Stimulated activated CD4-positive, alpha-beta T cell treated with anti-CD3 and anti-CD28 coated beads, Interleukin-2, amount 100 ng/mL, for 4 hours (primary cell): Measurements from ENCODE around the gene NME2.
"Not testable (repeated sequence)": the region's sequence is repeated elsewhere in the genome, so short reads cannot be mapped to it uniquely, and the experiment has no call there.

ENCODE experiments used
- DNase-seq: peaks from one replicate; pipeline ENCODE4 v3.0.0-alpha.2; 2020; ENCODE audit warnings: low read depth

Gene NME2

DNA sequence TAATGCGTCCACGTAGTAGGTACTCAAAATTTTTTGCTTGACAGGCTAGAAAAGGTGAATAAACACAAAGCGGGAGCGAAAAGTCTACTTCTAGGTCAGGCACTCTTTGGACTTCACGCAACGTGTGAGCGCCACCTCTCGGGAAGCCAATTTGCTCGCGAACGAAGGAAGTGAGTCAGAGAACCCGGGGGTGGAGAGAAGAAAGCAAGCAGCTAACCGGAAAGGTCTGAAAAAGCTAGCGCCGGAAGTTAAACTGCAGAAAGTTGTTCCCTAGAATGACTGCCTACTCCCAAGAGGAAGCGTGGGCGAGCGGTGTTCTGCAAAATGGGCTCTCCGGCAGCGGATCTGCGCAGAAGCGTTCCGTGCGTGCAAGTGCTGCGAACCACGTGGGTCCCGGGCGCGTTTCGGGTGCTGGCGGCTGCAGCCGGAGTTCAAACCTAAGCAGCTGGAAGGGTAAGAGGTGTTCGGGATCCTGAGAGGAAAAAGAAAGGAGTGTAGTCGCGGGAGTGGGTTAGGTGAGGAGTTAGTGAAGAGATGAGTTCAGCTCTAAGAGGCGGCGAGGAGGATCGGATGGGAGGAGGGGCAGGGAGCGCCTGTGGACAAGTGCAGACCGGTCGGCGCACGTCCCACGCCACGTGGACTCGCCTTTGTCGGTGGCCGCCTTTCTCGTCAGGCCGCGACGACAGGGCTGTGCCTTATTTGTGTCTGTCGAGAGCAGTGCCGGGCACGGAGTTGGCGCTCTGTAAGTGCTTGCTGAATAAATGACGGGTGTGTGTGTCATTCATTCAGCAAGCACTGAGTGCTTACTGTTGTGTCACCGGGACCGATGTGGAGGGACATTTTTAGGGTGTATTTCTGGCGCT is 12.8 kb upstream of the NME2 start, which contains the start of gene NME1:
NME1 (plus strand) TSS at position 350 of the 863 bp plus-strand sequence. CDS start 2,096 bp downstream, outside the sequence.
- DNase-seq: peak; percentile 96

DNA sequence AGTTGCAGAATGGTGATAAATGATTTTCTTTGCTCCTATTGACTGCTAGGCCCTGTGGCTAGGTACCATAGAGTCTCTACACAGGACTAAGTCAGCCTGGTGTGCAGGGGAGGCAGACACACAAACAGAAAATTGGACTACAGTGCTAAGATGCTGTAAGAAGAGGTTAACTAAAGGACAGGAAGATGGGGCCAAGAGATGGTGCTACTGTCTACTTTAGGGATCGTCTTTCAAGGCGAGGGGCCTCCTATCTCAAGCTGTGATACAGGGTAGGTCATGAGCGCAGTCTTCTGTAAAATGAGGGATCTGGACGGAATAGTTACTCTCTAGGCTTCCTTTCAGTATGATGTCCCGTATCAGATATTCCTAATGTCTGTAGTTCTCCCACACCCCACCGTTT is 12.0 kb upstream of the NME2 start:
- no peak for DNase-seq

DNA sequence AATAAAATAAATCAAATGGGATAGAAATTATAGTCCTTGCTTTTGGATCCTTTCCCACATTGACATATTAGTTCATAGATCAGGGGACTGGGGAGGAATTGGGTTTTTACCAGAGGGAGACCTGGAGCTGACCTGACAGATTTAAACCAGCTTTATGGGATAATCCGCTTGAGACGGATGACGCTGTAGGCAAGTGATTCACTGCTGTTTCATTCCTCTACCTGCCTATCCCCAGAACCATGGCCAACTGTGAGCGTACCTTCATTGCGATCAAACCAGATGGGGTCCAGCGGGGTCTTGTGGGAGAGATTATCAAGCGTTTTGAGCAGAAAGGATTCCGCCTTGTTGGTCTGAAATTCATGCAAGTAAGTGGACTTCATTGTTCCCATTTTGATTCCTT is 10.8 kb upstream of the NME2 start:
- no peak for DNase-seq

DNA sequence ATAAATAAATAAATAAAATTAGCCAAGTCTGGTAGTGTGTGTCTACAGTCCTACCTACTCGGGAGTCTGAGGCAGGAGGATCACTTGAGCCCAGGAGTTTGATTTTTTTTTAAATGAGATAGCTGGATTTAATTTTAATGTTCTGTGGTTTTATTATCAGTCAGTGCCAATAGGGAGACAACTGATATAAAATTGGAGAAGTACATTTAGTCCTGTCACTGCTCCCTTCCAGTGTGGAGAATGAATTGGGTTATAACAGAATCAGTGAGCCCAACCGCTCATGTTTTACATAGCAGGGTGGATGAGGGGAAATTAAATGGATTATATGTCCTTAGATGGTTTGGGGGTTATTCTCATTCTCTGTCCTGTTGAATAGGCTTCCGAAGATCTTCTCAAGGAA is 6.6 kb upstream of the NME2 start:
- no peak for DNase-seq

DNA sequence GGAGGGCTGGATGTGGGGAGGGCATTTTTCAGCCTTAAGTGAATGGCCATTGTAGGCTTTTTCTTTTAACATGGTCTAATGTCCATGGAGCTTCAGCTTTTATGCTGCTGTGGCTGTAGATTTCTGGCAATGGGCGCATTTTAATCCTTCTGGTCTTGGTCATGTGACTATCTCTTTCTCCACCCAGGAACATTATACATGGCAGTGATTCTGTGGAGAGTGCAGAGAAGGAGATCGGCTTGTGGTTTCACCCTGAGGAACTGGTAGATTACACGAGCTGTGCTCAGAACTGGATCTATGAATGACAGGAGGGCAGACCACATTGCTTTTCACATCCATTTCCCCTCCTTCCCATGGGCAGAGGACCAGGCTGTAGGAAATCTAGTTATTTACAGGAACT is 4.7 kb upstream of the NME2 start:
- DNase-seq: no peak

DNA sequence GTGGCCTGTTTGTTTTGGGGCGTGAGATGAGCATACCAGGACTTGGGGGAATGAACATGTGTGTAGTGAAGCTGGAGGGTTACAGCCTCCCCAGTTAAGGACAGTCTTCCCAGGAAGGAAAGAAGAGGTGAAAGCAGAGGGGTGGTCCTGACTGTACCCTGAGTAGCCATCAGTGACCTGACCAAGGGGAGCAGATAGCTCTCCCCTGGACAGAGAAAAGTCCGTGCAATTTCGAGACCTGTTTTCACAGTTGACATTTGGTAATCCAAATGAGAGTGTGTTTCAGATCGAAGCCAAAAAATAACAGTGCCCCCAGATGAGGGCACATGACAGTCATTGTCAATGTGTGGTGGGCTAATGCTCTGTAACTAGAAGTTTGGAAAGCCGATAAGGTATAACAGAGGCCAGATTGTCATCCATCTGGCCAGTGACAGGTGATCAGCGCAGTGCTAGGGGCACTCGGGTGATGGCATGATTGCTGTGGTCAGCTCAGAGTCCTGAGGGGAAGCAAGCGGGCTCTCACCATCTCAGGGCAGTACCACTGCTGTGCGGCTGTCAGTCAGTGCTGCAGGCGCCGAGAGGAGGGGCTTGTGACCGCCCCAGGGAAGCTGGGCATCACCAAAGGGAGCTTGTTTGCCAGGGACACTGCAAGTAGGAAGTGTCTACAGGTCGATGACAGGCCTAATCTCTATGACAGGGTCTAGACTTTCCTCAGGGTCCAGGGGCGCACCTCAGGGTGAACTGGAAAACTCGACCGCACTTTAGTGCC is 1.1 kb upstream of the NME2 start:
- DNase-seq: no peak

DNA sequence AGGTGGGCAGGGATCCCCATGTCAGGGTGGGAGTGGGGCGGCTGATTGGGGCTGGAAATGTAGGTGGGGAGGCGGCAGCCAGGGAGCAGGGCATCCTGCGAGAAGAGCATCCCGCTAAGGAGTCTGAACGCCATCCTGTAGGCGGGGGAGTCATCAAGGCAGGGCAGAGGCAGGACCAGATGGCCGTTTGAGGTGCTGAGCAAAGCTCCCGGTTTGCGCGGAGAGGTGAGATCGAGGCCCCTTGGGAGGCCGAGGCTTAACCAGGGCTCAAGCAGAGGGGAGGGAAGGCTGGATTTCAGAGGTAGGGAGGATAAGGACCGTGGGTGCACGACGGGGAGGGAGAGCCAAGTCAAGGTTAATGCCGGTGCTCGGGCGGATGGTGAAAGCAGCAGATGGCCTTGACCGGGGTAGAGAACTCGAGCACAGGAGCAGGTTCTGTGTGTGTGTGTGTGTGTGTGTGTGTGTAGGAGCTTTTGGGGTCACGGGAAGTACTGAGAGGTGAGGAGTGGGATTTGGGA is 472 bp upstream of the NME2 start:
- DNase-seq: peak; percentile 7

DNA sequence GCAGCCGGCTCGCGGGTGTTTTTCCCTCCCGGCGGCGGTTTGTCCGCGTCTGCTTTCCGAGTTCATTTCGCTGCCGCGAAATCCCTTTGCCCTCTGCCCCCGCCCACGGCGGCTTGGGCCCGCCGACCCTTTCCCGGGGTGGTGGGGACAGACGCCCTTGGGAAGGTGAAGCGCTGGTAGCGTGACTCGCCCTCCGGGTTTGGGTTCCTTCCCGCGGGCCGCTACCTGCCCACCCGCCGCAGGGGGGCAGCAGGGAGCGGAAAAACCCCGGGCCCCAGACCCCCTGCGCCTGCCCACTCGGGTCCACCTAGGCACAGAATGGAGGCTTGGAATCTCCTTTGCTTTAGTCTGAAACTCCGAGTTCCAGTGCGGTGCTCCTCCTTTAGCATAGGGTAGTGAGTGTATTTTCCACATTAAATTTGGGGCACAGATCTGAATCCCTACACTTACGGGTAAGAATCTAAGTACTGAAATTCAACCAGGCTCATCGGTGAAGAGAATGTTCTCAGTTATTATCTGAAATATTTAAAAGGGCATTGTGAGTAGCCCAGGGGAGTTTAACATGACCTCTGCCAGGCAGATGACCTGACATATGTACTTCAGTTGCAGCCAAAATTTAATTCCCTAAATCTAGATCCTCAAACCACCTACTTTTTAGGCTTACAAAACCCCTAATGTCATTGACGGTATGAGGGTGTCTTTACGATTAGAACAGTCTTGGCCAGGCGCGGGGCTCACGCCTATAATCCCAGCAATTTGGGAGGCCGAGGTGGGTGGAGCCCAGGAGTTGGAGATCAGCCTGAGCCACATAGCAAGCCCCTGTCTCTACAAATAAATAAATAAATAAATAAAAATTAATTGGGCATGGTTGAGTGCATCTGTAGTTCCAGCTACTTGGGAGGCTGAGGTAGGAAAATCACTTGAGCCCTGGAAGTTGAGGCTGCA is 1.0 kb downstream of the NME2 start:
- DNase-seq: peak; percentile 62

DNA sequence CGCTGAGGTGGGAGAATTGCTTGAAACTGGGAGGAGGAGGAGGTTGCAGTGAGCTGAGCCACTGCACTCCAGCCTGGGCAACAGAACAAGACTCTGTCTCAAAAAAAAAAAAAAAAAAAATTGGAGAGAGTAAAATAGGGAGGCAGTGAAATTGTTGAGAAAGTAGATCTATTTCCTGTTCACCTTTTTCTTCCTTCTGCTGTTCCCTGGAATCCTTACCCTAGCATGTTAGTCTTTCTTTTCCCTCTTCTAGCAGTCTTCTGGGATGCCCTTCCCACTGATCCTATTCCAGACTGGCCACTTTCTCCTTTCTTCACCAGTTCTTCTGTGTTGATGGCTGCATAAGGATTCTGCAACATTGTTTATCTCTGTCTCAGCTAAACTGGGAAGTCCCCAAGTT is 3.1 kb downstream of the NME2 start:
- DNase-seq: no peak

DNA sequence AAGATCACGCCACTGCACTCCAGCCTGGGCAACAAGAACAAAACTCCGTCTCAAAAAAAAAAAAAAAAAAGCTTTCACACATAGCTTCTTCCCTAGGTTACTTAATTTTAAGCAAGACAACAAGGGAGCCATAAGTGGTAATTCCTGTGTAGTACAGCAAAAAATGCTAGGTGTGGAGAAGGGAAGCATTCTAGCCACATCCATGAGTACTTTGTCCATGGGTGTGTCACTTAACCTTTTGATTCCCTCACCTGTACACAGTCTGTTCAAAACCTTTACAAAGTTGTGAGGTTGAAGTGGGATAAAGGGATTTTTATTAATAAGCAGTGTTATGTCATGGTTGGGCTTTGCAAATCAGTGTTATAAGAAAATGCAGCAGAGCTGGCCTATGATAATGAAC is 4.5 kb downstream of the NME2 start:
- no peak for DNase-seq

DNA sequence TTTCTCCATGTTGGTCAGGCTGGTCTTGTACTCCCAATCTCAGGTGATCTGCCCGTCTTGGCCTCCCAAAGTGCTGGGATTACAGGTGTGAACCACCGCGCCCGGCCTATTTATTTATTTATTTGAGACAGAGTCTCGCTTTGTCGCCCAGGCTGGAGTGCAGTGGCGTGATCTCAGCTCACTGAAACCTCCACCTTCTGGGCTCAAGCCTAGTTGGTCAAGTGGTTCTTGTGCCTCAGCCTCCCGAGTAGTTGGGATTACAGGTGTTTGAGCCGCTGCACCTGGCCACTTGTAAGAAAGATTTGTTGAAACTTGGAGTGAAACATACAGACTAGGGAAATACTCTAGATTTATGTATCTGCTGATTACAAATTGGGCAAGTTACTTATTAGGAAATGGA is 5.8 kb downstream of the NME2 start:
- DNase-seq: not testable (repeated sequence)

DNA sequence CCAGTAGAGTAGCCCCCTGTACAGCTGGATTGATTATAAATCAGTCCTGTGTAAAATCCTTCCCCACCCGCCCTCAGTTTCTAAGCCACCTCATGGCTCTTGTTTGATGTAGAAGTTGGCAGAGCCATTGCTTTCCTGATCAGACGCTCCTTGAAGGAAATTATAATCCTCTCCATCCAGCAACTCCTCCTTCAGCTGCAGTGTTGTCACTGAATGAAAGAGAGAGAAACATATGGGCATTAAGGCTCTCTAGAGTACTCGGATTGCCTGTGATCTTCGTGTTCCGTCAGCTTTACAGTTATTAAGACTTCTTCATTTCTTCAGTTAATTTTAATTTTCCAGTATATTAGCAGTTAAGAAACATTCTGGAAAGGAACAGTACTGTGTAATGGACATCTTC is 14.3 kb downstream of the NME2 start:
- DNase-seq: no peak

DNA sequence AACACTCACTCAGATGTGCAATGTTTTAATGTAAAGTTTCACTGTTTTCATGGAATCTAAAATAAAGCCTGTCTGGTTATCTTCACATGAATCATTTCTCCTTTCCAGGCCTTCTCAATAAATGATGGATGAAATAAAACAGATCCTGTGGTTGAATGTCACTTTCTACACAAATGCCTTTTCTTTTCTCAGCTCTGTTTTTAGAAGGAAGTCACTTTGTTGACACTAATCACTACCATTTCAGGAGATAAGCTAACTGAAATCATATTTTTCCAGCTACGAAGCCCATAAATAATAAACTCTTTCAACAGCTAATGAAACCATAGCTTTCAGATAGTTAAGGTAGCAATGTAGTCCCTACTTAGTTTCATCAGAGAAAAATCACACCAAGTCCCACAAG is 17.9 kb downstream of the NME2 start:
- DNase-seq: no peak

DNA sequence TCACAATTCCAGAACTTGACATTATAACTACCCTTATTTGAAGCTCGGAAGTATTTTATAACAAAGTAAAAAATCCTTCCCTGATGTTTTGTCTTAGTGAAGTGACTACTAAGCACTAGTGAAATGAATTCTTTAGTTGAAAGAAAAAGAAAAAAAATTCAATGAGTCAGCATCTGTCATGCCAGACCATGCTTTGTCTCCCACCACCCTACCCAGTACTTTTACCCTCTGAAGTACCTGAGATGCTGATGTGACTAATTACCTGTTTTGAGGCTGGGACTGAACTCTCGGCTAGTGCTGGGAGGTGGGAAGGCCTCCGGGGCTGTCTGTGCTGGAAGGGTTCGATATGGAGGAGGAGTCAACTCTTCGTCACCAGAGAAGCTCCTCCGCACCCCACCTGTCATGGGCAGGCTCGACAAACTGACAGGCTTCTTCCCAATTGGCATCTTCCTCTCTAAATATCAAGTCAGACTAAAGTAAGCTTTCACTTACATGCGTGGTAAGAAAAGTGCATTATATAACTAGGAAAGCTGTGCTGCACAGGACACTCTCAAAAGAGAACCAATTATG is 19.6 kb downstream of the NME2 start:
- DNase-seq: no peak

DNA sequence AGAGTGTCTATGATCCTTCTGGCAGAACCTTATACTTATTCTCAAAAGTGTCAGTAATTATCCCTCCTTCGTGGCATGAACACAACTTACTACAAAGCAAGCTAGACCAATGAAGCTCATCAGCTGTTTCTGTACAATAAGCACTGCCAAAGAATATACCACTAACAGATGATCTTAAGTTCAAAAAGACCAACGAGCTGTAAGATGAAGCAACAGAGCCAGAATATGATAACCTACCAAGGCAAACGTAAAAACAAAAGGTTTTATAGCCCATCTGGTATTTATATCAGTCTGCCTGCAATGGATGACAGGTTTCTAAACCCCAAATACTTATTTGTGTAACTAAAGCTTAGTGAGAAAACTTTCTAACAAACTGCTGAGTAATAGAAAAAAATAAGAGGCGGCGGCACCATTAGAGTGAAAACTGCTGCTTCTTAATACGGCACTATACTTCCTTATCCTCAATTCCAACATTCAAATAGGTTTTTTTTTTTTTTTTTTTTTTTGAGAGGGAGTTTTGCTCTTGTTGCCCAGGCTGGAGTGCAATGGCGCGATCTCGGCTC is 22.1 kb downstream of the NME2 start:
- no peak for DNase-seq

DNA sequence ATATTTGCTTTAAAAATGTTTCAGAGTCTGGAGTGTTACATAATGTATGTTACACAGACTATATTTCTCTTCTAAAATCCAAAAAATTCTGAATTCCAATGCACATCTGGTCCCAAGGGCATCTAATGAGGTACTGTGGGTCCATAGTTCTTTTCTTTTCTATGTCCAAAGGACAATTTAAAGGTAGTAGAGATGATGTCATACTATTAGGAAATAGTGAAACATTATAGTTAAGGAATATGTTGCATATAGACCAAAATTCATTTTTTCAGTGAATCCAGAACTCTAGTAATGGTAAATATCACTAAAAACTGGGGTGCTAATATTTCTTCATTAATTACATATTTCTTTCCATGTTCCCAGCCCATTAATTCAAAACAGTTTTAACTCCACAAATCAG is 23.0 kb downstream of the NME2 start:
- no peak for DNase-seq

DNA sequence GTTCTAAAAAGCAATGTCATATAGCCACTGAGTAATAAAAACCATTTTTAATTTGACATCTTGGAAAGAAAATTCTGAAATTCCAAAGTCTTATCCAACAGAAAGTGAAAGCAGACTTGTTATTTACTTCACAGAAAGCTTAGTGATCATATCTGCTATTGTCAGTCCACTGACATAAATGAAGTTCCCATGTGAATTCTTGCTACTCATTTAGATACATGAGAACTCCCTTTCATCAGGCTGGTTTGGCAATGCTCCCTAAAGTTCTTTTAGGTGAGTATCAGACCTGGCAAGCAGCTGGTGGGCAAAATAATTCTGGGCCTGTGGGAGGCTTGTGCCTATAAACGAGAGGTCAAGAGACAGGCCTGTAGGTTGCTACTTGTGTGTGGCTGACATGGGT is 23.4 kb downstream of the NME2 start:
- no peak for DNase-seq

DNA sequence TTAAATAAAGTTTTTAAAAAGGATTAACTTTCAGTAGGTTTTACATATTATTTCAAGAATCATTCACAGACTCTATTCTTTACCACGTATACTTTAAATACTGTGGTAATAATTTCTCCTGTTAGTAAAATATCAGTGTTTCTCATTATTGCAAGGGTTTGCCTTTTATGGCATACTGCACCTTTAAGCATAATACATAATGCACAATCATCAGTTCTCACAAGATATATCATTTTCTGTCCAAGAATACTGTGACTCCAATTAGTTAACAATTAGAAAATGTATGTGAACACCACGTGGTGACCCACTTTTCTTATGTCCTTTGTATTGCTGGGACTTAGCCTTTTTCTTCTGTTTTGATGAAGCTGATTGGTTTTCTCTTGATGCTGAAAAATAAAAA is 25.7 kb downstream of the NME2 start:
- DNase-seq: no peak

DNA sequence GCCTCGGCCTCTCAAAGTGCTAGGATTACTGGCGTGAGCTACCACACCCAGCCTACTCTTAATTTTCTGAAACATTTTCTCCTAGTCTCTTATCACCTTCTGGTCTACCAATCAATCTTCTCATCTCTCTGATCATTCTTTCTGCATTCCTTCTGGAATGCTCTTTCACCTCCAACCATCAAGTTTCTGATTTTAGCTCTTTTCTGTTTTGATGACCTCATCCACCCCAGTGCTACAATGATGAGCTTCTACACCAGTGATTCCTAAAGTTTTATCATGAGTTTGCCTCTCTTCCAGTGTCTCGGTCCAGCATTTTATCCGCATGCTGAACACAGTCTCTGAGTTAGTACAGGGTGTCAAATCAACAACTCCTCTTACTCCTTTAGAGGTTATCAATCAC is 31.5 kb downstream of the NME2 start:
- DNase-seq: no peak

DNA sequence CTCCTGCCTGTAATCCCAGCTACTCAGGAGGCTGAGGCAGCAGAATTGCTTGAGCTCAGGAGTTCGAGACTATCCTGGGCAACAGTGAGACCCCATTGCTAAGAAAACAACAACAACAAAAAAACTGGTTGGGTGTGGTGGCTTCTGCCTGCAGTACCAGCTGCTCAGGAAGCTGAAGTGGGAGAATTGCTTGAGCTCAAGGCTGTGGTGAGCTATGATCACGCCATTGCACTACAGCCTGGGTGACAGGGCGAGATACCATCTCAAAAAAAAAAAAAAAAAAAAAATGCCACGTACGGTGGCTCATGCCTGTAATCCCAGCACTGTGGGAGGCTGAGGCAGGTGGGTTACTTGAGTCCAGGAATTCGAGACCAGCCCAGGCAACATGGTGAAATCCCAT is 34.1 kb downstream of the NME2 start:
- DNase-seq: no peak

DNA sequence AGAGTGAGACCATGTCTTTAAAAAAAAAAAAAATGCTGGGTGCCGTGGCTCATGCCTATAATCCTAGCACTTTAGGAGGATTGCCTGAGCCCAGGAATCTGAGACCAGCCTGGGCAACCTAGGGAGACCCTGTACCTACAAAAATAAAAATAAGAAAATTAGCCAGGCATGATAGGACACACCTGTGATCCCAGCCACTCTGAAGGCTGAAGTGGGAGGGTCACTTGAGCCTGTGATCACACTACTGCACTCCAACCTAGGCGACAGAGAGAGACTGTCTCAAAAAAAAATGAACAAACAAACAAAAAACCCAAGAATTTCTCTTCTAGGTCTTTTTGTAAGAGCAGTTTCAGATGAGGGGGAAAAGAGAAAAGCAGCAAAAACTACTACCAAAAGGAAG is 34.6 kb downstream of the NME2 start:
- DNase-seq: no peak
